Fibroblast of the aortic adventitia (primary cell): ENCODE data around the gene TAAR2. TPM values are rescaled to one million over a fixed set of nuclear protein-coding genes. Genes with fewer than 3 reads are reported as not detected.
"Not testable (repeated sequence)": the region's sequence is repeated elsewhere in the genome, so short reads cannot be mapped to it uniquely, and the experiment has no call there.

Experiments used
- DNase-seq: peaks from one replicate; pipeline ENCODE4 v3.0.0-alpha.2; 2010; ENCODE audit warnings: low read depth
- H3K4me3 ChIP-seq: 2 replicates; pipeline ENCODE4 v1.5.1; 2011; ENCODE audit warnings: low read depth, mild to moderate bottlenecking, control low read depth, low read length, moderate library complexity
- CTCF ChIP-seq: IDR thresholded peaks from 2 replicates; pipeline ENCODE4 v1.5.1; 2011; ENCODE audit warnings: mild to moderate bottlenecking, low read length, control low read depth, inconsistent platforms; ENCODE audit not compliant: insufficient read depth
- total RNA-seq: library from RNA; depleted of rRNA; stranded (reverse); fragments of >200 nt; gene quantifications from 2 replicates; pipeline ENCODE4 v1.2.3, GENCODE V29; 2012; ENCODE audit warnings: low replicate concordance

Gene TAAR2
- total RNA-seq, 1 donor, result not detected

GRCh38 chr6:132643547-132643946 is 19.5 kb upstream of the TAAR2 start:
- no peak for TF ChIP-seq CTCF
- no peak for DNase-seq

GRCh38 chr6:132637135-132637534 is 13.1 kb upstream of the TAAR2 start:
- H3K4me3 ChIP-seq, DNase-seq: not testable (repeated sequence)

More at GRCh38 chr6:132643547-132643946, 19.5 kb upstream of the TAAR2 start:
- no peak overlapping the region for H3K4me3 ChIP-seq

- not testable (repeated sequence) for H3K4me3 ChIP-seq, DNase-seq
These were observed 11.8 kb upstream of the TAAR2 start for GRCh38 chr6:132635906-132636305.

- not testable (repeated sequence) for H3K4me3 ChIP-seq, DNase-seq
These were observed 11.2 kb upstream of the TAAR2 start for GRCh38 chr6:132635288-132635687.

- DNase-seq, result no peak
- no peak for TF ChIP-seq CTCF
- no peak overlapping the region for H3K4me3 ChIP-seq
These were observed 10.7 kb upstream of the TAAR2 start for GRCh38 chr6:132634796-132635195.

- DNase-seq, result no peak
- no peak for TF ChIP-seq CTCF
- H3K4me3 ChIP-seq, result no peak overlapping the region
These were observed 9.3 kb upstream of the TAAR2 start for GRCh38 chr6:132633362-132633761.

- no peak overlapping the region for H3K4me3 ChIP-seq
- TF ChIP-seq CTCF, result no peak
- no peak for DNase-seq
These were observed 799 bp downstream of the TAAR2 start for GRCh38 chr6:132623106-132623845.

GRCh38 chr6:132616677-132617076 is 7.4 kb downstream of the TAAR2 start:
- TF ChIP-seq CTCF, result no peak
- no peak for DNase-seq

GRCh38 chr6:132614554-132614953 is 9.5 kb downstream of the TAAR2 start:
- DNase-seq, result no peak
- no peak overlapping the region for H3K4me3 ChIP-seq
- TF ChIP-seq CTCF, result no peak

More at GRCh38 chr6:132616677-132617076, 7.4 kb downstream of the TAAR2 start:
- no peak overlapping the region for H3K4me3 ChIP-seq
